MM.1S (cell line): Measurements from ENCODE around the gene STK17B.

Source experiments
- DNase-seq: peaks from one replicate; pipeline ENCODE4 v3.0.0-alpha.2; 2015
- H2AFZ ChIP-seq: fragments of 300-600 bp; sonication (generic); 2 replicates; pipeline ENCODE4 v1.6.0; 2016; ENCODE audit warnings: antibody characterized with exemption, low read length
- H3F3A ChIP-seq: fragments of 300-600 bp; sonication (generic); 2 replicates; pipeline ENCODE4 v1.6.1; 2016; ENCODE audit warnings: mild to moderate bottlenecking, antibody characterized with exemption, low read length, moderate library complexity, mixed read lengths; ENCODE audit not compliant: insufficient read depth
- H3K27ac ChIP-seq: fragments of 300-600 bp; sonication (generic); 2 replicates; pipeline ENCODE4 v1.5.1; 2016; ENCODE audit warnings: mild to moderate bottlenecking, low read length
- H3K27me3 ChIP-seq: fragments of 300-600 bp; sonication (generic); replicated peaks from 2 replicates; pipeline ENCODE4 v1.6.0; 2016; ENCODE audit warnings: low read length; ENCODE audit not compliant: insufficient read depth
- H3K36me3 ChIP-seq: fragments of 300-600 bp; sonication (generic); replicated peaks from 2 replicates; pipeline ENCODE4 v1.6.1; 2016; ENCODE audit warnings: mild to moderate bottlenecking, low read length, mixed read lengths; ENCODE audit not compliant: insufficient read depth
- H3K4me1 ChIP-seq: fragments of 300-600 bp; sonication (generic); 2 replicates; pipeline ENCODE4 v1.6.1; 2016; ENCODE audit warnings: low read length, mixed read lengths
- H3K4me2 ChIP-seq: fragments of 300-600 bp; sonication (generic); 2 replicates; pipeline ENCODE4 v1.6.0; 2016; ENCODE audit warnings: low read depth, low read length
- H3K4me3 ChIP-seq: fragments of 300-600 bp; sonication (generic); 2 replicates; pipeline ENCODE4 v1.5.1; 2016; ENCODE audit warnings: low read length, mixed read lengths
- H3K79me2 ChIP-seq: fragments of 300-600 bp; sonication (generic); 2 replicates; pipeline ENCODE4 v1.6.1; 2016; ENCODE audit warnings: mixed run types, low read length, mixed read lengths
- H3K9ac ChIP-seq: fragments of 300-600 bp; sonication (generic); 2 replicates; pipeline ENCODE4 v1.6.1; 2016; ENCODE audit warnings: low read length, mixed read lengths
- H3K9me2 ChIP-seq: fragments of 300-600 bp; sonication (generic); replicated peaks from 2 replicates; pipeline ENCODE4 v1.6.1; 2016; ENCODE audit warnings: mild to moderate bottlenecking, low read length, mixed read lengths; ENCODE audit not compliant: insufficient read depth
- H3K9me3 ChIP-seq: fragments of 300-600 bp; sonication (generic); replicated peaks from 2 replicates; pipeline ENCODE4 v1.6.1; 2016; ENCODE audit warnings: mild to moderate bottlenecking, low read length, mixed read lengths; ENCODE audit not compliant: insufficient read depth
- H4K20me1 ChIP-seq: fragments of 300-600 bp; sonication (generic); 2 replicates; pipeline ENCODE4 v1.6.1; 2016; ENCODE audit warnings: mild to moderate bottlenecking, low read length, moderate library complexity, mixed read lengths; ENCODE audit not compliant: insufficient read depth
- EZH2 ChIP-seq: fragments of 300-600 bp; sonication (generic); optimal IDR thresholded peaks from 2 replicates; pipeline ENCODE3; 2017; ENCODE audit warnings: low read depth, mild to moderate bottlenecking, antibody characterized with exemption, low read length, mixed read lengths
- EZH2phosphoT487 ChIP-seq: fragments of 300-600 bp; sonication (generic); IDR thresholded peaks from 2 replicates; pipeline ENCODE4 v1.6.1; 2018; ENCODE audit warnings: antibody characterized with exemption, low read length
- TF ChIP-seq, protein P1 (sequence below): fragments of 300-600 bp; sonication (generic); IDR thresholded peaks from 2 replicates; pipeline ENCODE4 v1.5.1; 2016; ENCODE audit warnings: antibody characterized with exemption, low read length, mixed read lengths

Gene STK17B

DNA sequence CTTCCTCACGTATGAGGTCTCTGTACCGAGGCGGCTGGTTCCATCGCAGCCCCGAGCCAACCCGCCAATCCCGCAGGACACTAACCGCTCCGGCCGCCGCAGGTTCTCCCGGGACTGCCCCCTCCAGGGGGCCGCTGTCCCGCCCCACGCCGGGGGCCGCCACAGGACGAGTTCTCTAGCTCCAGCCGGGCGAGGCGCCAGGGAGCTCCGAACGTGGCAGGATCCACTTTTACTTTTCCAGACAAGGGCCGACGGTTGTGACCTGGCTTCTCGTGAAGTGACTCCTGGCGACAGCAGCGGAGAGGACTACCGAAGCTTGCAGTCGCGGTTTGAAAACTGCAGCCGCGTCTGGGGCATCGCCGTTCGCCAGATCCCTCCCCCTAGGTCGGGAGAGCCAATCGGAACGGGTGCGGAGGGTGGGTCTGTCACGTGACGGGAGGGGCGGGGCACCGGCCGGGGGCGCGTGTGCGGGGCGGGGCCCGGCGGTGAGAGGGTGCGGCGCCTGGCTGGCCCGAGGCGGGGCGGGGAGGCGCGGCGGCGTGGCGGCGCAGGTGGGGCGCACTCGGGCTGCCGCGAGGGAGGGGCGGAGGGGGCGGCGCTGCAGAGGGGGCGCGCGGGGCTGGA is at the start of gene STK17B:
TSS of gene STK17B (minus strand) at position 331 of the 624 bp plus-strand sequence. CDS start 8,195 bp downstream, outside the sequence.
- Histone ChIP-seq H3K9me2 (no peaks in the 10 kb centered on the region), H3K27me3 (no peaks in the 10 kb centered on the region), H3F3A (peaks cover 59% of the 10 kb centered on the region), H3K9ac (peak within 1 kb of the TSS; percentile 99), H3K4me2 (peak within 1 kb of the TSS; percentile 87), H3K27ac (peak within 1 kb of the TSS; percentile 93), H3K36me3 (peaks cover 8% of the 10 kb centered on the region), H2AFZ (no peak within 1 kb of the TSS), H3K9me3 (no peaks in the 10 kb centered on the region), H3K79me2 (peaks cover 90% of the 10 kb centered on the region), H3K4me1 (peaks cover 38% of the 10 kb centered on the region), H3K4me3 (peak within 1 kb of the TSS; percentile 92), H4K20me1 (peaks cover 32% of the 10 kb centered on the region)
- TF ChIP-seq EZH2 = no peak
- TF ChIP-seq, protein P1, sequence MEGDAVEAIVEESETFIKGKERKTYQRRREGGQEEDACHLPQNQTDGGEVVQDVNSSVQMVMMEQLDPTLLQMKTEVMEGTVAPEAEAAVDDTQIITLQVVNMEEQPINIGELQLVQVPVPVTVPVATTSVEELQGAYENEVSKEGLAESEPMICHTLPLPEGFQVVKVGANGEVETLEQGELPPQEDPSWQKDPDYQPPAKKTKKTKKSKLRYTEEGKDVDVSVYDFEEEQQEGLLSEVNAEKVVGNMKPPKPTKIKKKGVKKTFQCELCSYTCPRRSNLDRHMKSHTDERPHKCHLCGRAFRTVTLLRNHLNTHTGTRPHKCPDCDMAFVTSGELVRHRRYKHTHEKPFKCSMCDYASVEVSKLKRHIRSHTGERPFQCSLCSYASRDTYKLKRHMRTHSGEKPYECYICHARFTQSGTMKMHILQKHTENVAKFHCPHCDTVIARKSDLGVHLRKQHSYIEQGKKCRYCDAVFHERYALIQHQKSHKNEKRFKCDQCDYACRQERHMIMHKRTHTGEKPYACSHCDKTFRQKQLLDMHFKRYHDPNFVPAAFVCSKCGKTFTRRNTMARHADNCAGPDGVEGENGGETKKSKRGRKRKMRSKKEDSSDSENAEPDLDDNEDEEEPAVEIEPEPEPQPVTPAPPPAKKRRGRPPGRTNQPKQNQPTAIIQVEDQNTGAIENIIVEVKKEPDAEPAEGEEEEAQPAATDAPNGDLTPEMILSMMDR = no peak; the same call in none of the 2 replicates
- TF ChIP-seq EZH2phosphoT487 = no peak
- peak; percentile 98 for DNase-seq

DNA sequence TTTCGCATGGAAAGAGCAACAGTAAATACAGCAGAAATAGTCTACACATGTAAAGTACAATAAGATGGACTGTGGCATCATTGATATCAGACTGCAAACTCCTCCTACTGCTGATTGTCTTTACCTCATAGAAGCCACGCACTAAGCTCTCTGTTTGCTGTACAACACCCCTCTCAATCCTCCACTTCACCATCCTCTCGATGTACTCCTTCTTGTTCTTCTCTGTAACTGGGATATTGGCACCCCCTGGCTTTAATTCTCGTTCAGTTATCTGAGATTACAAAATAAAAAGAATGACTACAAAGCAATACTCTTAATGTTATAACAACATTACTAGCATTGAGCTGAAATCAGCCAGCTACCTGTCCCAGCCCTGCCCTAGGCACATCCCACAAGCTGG is 49.3 kb upstream of the STK17B start:
- DNase-seq = no peak
- Histone ChIP-seq H3K4me1 (peaks cover 39% of the 10 kb centered on the region), H3K4me2 (no peak overlapping the region), H3K36me3 (no peaks in the 10 kb centered on the region), H3K27ac (no peak overlapping the region), H4K20me1 (no peaks in the 10 kb centered on the region), H2AFZ (no peak overlapping the region), H3K27me3 (no peaks in the 10 kb centered on the region), H3K9me2 (no peaks in the 10 kb centered on the region), H3K4me3 (no peak overlapping the region), H3F3A (no peaks in the 10 kb centered on the region), H3K9ac (no peak overlapping the region), H3K9me3 (no peaks in the 10 kb centered on the region), H3K79me2 (no peaks in the 10 kb centered on the region)
- TF ChIP-seq EZH2phosphoT487 = no peak
- TF ChIP-seq, protein P1 = no peak
- TF ChIP-seq EZH2 = no peak

DNA sequence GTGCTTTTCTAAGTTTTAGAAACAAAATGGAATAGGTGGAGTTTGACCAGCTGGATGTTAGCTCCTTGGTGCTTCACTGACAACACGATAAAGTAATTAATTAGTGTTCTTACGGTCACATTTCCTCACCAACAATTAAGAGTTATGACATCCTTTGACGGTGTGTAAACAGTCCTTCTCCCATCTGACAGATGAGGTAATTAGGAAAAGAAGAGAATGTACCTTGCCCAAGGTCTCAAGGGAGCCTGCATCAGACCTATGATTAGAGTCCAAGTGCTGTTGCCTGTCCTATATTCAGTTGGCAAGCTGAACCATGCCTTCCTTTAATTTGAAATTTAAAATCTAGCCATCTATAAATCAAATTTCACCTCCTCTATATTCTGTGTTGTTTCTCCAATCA is 48.3 kb upstream of the STK17B start:
- Histone ChIP-seq H2AFZ (no peak overlapping the region), H3K27ac (no peak overlapping the region), H3K9me3 (no peaks in the 10 kb centered on the region), H3K4me2 (no peak overlapping the region), H3K4me3 (no peak overlapping the region), H3K9ac (no peak overlapping the region), H3F3A (no peaks in the 10 kb centered on the region), H3K79me2 (no peaks in the 10 kb centered on the region), H4K20me1 (no peaks in the 10 kb centered on the region), H3K27me3 (no peaks in the 10 kb centered on the region), H3K36me3 (no peaks in the 10 kb centered on the region), H3K4me1 (peaks cover 31% of the 10 kb centered on the region), H3K9me2 (no peaks in the 10 kb centered on the region)
- TF ChIP-seq EZH2phosphoT487 (no peak), EZH2 (no peak)
- TF ChIP-seq, protein P1 = no peak
- no peak for DNase-seq
